Ammon's horn (tissue), 1 donor: ENCODE measurements around the gene TINAG.

ENCODE experiments used
- DNase-seq: peaks from one replicate; pipeline ENCODE4 v3.0.0-alpha.2; 2016; ENCODE audit warnings: low spot score

TINAG gene

DNA sequence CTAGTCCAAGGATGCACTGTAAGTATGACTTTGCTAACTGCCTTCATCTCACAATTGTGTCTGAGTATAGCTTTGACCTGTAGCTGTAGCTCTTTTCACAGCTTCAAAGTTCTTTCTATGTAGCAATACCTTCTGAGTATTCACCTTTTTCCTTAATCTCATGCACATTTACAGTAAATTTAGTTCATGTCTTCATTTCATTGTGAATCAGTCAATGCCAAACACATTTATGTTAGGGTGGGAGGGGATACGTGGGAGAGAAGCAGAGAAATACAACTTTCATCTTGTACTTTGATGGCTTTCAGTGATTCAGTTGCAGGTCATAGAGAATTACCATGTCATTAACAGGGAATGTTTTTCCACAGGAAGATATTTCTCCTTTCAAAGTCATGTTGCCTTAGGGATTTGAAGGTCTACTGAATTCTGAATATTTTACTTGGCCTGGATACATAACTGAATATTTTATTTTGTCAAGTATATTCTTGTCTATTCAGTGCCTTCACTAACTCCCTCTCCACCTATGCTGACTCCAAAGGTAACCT lies 119.2 kb downstream of the TINAG start:
- DNase-seq, result no peak

DNA sequence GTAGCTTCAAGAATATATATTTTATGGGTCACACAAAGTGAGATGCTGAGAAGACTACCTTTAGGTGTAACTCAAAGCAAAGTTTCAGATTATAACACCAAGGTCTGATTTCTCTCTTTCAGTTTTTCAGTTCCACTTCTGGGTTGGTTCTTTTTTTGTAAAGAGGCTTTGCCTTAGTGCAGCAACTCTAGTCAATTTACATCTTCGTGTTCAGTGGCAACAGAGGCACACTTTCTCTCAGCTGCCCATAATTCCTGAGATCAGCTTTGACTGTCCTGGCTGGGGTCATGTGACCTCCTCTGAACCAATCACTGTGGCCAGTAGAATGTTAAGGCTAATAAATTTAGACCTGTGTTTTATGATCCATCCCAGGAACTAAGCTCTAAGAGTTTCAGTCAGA lies 120.2 kb downstream of the TINAG start:
- DNase-seq, result no peak

DNA sequence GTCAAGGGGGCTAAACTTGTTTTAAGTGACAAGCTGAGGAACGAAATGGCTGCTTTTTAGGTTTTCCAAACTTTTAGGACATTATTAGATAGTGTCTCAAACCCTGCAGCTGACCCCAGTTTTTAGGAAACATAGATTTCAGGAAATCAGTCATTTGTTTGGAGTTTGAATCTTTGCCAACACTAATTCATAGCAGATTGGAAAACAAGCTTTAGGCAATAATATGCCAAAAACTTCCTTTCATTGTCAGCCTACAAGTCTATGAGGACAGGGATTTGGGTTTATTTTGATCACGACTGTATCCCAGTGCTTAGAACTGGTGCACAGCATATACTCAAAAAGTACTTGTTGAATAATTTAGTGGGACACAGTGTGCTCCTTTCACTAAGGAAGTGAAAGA lies 123.2 kb downstream of the TINAG start:
- DNase-seq, result no peak
